Suprapubic skin (tissue), 4 donors: Measurements from ENCODE around the gene SLK.

Experiments used
- EP300 ChIP-seq: sonication (generic); formaldehyde crosslinking; IDR thresholded peaks from one replicate; pipeline ENCODE4 v1.6.1; 2017; ENCODE audit warnings: antibody characterized with exemption
- POLR2A ChIP-seq, 2 donors: fragments of 450-650 bp; IDR thresholded peaks; one replicate each; pipeline ENCODE4 v1.6.1; 2017; ENCODE audit warnings: antibody characterized with exemption in 2 of 2, mild to moderate bottlenecking in 2 of 2, moderate library complexity in 2 of 2
- POLR2AphosphoS5 ChIP-seq, 3 donors: sonication (generic); formaldehyde crosslinking; IDR thresholded peaks; one replicate each; pipeline ENCODE4 v1.6.1; 2017; ENCODE audit warnings: antibody characterized with exemption in 3 of 3
- TF ChIP-seq, protein P1 (sequence below), 2 donors: fragments of 200-600 bp in 1 of 2; fragments of 450-650 bp in 1 of 2; sonication (generic) in 1 of 2; IDR thresholded peaks; one replicate each; pipeline ENCODE4 v1.5.1; 2016 to 2019; ENCODE audit warnings: antibody characterized with exemption in 2 of 2, mild to moderate bottlenecking in 1 of 2, moderate library complexity in 1 of 2

DNA sequence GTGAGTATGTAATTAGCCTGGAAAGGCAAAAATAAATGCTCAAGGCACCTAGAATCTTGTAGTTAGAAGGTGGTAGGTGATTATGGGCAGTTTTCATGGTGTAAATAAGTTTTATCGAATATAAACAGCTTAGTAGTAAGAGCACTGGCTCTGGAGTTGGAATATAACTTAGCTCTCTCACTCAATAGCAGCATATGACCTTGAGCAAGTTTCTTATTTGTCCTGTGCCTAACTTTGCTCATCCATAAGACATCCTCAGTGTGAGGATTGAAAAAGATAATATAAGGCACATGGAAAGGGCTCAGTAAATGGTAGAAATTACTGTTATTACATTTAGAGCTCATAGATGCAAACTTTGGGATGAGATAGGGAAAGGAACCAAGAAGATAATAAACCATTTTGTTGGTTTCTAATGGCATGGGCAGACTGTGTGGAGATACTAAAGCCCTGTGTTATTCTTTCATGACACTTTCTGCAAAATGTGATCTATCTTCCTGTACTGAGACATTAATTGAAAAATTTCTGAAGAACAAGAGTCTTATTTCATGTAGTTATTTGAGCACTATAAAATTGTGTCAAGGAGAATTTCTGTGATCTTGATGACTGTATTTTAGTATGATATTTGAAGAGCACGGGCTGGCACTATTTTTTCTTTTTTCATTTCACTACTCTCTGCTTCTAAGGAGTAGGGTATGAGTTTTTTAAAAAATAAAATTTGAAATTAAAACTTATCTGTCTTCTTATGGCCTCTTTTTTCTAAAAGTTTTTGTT, 3.1 kb downstream of the SLK start:
- TF ChIP-seq EP300 (no peak), POLR2AphosphoS5 (IDR thresholded peaks at IDR 0.05) (no peak), POLR2A (IDR thresholded peaks at IDR 0.05) (no peak)
- TF ChIP-seq, protein P1, sequence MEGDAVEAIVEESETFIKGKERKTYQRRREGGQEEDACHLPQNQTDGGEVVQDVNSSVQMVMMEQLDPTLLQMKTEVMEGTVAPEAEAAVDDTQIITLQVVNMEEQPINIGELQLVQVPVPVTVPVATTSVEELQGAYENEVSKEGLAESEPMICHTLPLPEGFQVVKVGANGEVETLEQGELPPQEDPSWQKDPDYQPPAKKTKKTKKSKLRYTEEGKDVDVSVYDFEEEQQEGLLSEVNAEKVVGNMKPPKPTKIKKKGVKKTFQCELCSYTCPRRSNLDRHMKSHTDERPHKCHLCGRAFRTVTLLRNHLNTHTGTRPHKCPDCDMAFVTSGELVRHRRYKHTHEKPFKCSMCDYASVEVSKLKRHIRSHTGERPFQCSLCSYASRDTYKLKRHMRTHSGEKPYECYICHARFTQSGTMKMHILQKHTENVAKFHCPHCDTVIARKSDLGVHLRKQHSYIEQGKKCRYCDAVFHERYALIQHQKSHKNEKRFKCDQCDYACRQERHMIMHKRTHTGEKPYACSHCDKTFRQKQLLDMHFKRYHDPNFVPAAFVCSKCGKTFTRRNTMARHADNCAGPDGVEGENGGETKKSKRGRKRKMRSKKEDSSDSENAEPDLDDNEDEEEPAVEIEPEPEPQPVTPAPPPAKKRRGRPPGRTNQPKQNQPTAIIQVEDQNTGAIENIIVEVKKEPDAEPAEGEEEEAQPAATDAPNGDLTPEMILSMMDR (IDR thresholded peaks at IDR 0.05) = no peak
